ENCODE results near the gene IGFBPL1.

IGFBPL1 gene

DNA sequence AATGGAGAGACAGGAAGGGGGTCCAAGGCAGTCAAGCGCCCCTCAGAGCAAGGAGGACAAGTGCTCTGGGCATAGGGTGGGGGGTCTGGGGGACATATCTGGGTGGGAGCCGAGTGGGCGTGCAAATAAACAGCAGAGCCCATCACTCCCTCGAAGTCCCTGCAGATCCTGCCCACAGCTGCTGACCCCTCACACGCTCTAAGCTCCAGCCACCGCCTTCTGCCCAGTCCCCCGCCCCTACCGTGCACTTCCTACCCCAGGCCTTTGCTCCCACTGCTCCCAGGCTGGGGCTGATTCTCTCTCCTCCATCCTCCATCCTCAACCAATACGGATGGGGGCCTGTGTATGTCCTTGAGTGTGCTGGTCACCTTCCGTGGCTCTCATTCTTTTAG lies 48.7 kb downstream of the IGFBPL1 start:
- TF ChIP-seq OSR1 (CRISPR knock-in tag; IDR thresholded peaks at IDR 0.05) (no peak), ZNF8 (CRISPR knock-in tag; IDR thresholded peaks at IDR 0.05) (no peak), ESRRG (CRISPR knock-in tag; IDR thresholded peaks at IDR 0.05) (no peak), PPARA (CRISPR knock-in tag; IDR thresholded peaks at IDR 0.05; ENCODE audit: borderline replicate concordance) (no peak), CSRNP3 (CRISPR knock-in tag; IDR thresholded peaks at IDR 0.05) (no peak), GLIS3 (CRISPR knock-in tag; IDR thresholded peaks at IDR 0.05) (no peak), CSDC2 (CRISPR knock-in tag; IDR thresholded peaks at IDR 0.05) (no peak), ARNTL (CRISPR knock-in tag; IDR thresholded peaks at IDR 0.05; ENCODE audit: borderline replicate concordance, low read depth) (no peak)
- TF ChIP-seq, protein P1, sequence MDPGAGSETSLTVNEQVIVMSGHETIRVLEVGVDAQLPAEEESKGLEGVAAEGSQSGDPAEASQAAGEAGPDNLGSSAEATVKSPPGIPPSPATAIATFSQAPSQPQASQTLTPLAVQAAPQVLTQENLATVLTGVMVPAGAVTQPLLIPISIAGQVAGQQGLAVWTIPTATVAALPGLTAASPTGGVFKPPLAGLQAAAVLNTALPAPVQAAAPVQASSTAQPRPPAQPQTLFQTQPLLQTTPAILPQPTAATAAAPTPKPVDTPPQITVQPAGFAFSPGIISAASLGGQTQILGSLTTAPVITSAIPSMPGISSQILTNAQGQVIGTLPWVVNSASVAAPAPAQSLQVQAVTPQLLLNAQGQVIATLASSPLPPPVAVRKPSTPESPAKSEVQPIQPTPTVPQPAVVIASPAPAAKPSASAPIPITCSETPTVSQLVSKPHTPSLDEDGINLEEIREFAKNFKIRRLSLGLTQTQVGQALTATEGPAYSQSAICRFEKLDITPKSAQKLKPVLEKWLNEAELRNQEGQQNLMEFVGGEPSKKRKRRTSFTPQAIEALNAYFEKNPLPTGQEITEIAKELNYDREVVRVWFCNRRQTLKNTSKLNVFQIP (CRISPR knock-in tag; IDR thresholded peaks at IDR 0.05; ENCODE audit: borderline replicate concordance, low read depth): no peak
- no peak for ATAC-seq

DNA sequence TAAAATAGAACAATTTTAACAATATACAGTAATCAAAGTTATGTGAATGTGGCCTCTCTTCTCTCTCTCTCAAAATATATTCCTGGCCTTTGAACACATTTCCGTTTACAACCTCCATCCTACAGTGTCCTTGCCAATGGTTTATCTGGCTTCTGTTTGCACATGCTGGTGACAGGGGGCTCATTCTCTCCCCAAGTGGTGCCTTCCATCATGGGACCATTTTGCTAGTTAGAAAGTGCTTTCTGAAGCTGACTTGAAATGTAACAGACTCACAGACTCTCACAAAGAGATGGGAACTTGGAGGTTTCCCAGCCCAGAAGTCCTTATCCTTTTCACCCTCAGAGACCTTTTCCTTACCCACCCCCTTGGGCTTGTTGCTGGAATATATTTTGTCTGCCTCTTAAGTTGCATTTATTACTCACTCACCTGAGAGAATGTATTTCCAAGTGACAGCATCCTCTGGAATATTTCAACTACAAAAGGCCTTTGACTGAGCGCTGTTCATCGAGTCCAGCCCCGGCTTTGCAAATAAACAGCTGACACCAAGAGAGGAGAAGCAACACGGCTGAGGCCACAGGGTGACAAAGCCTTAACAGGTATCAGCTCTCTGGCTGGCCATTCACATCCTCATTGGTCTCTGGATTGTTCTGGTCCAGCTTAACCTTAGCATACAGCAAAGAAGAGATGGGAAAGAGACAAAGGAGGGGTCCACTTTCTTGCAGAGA lies 49.2 kb downstream of the IGFBPL1 start:
- ATAC-seq: no peak
- TF ChIP-seq BACH2 (CRISPR knock-in tag; IDR thresholded peaks at IDR 0.05; ENCODE audit: borderline replicate concordance) (no peak), TSHZ2 (CRISPR knock-in tag; IDR thresholded peaks at IDR 0.05) (no peak), PATZ1 (CRISPR knock-in tag; IDR thresholded peaks at IDR 0.05; ENCODE audit: borderline replicate concordance) (no peak), ESRRG (CRISPR knock-in tag; IDR thresholded peaks at IDR 0.05) (no peak)
- TF ChIP-seq, protein P1 (CRISPR knock-in tag; IDR thresholded peaks at IDR 0.05; ENCODE audit: borderline replicate concordance, low read depth): no peak

GRCh38 chr9:38373679-38374078 lies 50.6 kb downstream of the IGFBPL1 start:
- no peak for ATAC-seq
- TF ChIP-seq PATZ1 (CRISPR knock-in tag; IDR thresholded peaks at IDR 0.05; ENCODE audit: borderline replicate concordance) (no peak), OSR1 (CRISPR knock-in tag; IDR thresholded peaks at IDR 0.05) (no peak), ESRRG (CRISPR knock-in tag; IDR thresholded peaks at IDR 0.05) (no peak), CSDC2 (CRISPR knock-in tag; IDR thresholded peaks at IDR 0.05) (no peak), TOX (CRISPR knock-in tag; IDR thresholded peaks at IDR 0.05; ENCODE audit: borderline replicate concordance) (no peak), ZNF70 (CRISPR knock-in tag; IDR thresholded peaks at IDR 0.05) (no peak), TSHZ2 (CRISPR knock-in tag; IDR thresholded peaks at IDR 0.05) (no peak)
- TF ChIP-seq, protein P1 (CRISPR knock-in tag; IDR thresholded peaks at IDR 0.05; ENCODE audit: borderline replicate concordance, low read depth): no peak
